HG03432 (cell line): ENCODE results near the gene ZDHHC14.
"Not testable (repeated sequence)": the region's sequence is repeated elsewhere in the genome, so short reads cannot be mapped to it uniquely, and the experiment has no call there.

Experiments
- ATAC-seq: cut with Tn5 transposase; IDR thresholded peaks from one replicate; pipeline ENCODE4 v1.9.1; 2021; ENCODE audit warnings: mild to moderate bottlenecking, moderate library complexity; ENCODE audit not compliant: unreplicated experiment

The ZDHHC14 gene

DNA sequence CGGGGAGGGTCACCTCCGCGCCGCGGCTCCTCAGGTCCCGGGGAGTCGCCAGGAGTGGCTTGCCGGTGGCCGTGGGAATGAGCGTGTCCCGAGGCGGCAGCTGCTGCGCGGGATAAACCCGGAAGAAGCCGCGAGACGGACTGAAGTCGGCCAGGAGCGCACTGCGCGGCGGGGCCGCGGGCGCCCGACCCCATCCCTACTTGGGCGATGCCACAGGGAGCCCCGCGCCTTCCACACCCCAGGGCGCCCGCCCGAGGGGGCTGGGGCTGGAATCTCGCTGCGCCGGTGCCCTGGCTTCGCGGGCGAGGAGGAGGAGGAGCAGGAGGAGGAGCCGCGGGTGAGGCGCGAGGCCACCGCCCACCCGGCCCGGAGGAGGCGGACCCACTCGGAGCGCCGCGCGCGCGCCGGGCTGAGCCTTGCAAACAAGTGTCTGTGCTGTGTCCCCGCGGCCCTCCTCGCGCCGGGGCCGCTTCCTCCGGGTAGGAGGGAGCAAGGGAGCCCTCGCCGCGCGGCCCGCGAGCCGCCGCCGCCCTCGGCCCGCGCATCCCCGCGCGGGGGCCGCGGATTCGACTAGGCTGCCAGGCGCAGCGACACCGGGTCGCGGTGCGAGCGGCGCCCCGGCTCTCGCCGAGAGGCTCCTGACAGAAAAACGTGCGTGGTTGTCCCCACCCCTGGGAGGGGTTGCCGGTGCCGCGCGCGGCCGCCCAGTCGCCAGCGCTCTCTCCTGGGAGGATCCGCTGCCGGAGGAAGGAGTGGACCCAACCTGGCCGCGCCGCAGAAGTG lies at the start of gene ZDHHC14:
TSS of gene ZDHHC14 (plus strand) at position 412 of the 783 bp plus-strand sequence.
- ATAC-seq: peak; percentile 84

DNA sequence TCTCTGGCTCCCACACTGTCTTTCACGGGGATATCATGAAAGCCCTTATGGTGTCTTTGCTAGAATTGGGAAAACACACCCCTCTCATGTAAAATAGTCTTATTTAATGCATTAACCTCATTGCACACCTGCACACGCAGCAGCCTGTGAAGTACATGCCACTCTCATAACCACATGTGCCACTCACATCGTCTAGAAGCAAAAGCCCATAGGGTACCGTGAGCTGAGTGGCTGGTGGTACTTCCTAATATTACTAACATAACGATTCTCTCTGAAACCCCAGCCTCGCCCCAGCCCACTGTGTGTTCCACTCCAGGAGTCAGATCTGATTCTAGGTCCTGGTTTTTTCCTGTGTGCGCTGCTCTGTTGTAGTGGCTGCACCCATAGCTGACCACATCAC lies 48.2 kb upstream of the ZDHHC14 start:
- ATAC-seq: no peak

DNA sequence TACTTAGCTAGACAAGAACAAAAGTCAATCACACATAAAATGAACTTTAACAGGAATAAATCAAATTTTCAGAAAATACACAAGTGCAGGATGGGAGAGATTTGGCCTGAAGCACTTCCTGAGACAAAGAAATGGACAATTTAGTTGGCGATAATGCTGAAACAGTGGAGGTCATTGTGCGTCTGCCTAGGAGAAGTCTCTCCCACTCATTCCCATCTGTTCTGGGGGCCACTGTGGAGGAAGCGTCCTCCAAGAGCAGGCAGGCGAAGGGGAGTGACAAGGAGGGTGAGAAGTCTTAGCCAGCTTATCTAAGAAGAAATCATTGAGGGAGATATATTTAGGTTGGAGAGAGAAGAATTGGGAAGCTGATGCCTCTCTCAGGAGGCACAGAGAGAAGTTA lies 47.5 kb upstream of the ZDHHC14 start:
- ATAC-seq: no peak

DNA sequence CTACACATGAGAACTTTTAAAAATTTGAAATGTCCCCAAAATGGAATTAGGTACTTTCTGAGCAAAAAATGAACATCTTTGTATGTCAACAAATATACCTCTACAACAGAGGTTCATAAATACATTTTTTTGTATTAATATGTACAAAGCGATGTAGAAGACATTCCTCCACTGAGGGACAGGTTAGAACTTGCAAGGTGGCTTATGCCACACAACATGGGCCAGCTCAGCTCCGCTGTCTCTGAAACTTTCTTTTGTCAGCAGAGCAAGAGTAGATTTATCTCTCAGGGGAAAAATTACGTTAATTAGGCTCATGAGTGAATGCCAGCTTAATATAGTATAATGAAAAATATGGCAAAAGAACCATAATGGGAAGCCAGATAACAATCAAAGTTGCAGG lies 47.0 kb upstream of the ZDHHC14 start:
- ATAC-seq: no peak

DNA sequence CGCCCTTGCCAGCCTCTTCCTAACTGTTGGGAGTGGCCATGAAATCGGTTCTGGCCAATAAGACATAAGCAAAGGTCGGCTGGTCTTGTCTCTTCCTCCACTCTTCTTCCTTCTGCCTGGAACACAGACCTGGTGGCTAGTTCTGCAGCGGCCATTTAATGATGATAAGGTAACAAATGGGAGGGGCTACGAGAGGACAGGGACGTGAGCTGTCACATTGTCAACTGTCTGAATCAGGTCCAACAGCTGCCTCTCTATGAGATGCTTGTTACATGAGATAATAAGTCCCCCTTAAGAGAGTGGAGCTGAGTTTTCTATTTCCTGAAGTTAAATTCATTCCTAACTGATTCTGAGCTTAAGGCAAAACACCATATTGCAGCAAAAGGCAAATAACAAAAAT lies 45.2 kb upstream of the ZDHHC14 start:
- no peak for ATAC-seq

DNA sequence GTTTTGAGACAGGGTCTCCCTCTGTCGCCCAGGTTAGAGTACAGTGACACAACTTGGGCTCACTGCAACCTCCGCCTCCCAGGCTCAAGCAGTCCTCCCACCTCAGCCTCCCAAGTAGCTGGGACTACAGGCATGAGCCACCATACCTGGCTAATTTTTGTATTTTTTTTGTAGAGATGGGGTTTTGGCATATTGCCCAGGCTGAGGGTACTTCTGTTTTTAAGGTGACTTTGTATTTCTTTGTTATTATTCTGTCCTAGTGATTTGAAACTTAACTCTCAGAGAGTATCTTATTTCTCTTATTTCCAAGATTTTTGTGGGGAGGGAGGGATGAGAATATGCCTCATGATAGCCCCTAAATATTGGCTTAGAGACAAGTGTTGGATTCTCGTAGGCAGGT lies 43.7 kb upstream of the ZDHHC14 start:
- ATAC-seq: not testable (repeated sequence)

DNA sequence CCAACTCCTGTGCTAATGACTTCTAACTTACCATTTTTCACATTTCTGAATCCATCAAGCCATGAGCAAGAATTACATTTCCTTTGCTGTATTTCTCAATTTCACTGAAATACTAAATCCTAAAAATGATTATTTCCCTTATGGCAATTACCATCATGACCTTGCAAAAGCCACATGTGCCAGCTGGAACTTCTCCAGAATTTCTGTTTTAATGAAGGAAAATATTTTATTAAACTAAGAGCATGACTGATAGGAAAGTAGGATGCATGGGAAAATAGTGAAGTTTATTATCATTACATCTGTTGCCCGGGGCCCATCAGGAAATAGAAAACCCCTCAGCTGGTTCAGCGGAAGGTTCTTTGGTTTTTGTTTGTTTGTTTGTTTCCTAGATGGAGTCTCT lies 43.2 kb upstream of the ZDHHC14 start:
- ATAC-seq: no peak

DNA sequence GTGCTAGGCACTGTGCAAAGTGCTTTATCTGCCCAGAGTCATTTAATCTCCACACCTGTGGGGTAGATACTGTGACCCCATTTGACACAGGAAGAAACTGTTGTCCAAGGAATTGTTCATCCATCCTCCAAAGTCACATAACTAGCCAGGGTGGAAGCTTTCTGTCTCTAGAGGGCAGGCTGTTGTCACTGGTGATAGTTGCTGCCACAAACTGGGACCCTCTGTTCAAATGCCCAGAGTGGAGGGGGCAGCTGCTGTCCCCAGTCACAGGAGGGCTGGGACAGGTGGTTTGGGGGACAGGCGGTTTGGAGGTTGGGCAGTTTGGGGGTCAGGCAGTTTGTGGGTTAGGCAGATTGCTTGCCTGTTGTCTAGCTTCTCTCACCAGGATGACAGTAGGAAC lies 41.6 kb upstream of the ZDHHC14 start:
- no peak for ATAC-seq

DNA sequence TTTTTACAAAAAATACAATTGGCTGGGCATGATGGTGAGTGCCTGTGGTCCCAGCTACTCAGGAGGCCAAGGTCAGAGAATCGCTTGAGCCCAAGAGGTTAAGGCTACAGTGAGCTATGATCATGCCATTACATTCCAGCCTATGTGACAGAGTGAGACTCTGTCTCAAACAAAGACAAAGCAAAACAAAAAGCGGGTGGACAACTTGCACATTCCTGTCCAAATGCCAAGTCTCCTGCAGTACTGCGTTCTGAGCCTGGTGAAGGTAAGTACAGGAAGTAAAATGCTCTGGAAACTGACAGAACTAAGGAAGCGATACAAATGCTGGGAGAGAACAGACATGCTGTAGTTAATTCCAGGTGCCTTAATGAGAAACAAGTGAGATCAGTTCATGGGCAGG lies 37.3 kb upstream of the ZDHHC14 start:
- no peak for ATAC-seq

DNA sequence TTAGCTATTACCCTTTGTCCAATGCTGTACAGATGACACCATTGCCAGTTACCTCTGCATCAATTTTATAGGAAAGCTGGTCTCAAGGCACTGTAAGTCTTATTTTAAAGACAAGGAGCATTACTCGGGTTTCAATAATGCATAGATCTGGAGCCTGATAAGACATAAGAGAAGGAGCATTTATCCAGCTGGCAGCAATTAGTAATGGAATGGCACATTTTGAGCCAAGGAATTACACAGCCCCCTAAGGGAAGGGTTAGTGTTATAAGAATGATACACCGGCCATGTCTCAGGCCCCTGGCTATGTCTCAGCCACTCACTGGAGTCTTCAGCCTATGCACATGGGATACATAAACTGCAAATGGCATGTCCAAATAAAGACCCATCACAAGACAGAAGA lies 34.6 kb upstream of the ZDHHC14 start:
- ATAC-seq: no peak

DNA sequence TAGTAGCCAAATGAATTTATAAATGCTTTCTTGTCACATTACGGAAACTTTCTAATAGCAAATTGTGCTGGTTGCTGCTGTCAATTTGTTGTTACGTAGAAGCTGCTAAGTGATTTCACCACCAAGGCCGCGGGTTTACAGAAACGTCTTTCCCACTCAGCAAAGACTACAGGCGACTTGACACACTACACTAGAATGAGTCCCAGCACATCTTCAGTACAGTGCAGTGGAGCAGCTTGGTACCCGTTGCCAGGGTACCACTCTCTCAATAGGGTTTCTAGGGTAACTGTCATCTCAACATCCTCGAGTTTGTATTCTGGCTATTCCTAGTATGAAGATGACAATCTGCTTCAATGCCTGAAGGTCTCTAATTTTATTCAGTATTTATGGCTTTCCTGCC lies 22.7 kb upstream of the ZDHHC14 start:
- ATAC-seq: no peak

DNA sequence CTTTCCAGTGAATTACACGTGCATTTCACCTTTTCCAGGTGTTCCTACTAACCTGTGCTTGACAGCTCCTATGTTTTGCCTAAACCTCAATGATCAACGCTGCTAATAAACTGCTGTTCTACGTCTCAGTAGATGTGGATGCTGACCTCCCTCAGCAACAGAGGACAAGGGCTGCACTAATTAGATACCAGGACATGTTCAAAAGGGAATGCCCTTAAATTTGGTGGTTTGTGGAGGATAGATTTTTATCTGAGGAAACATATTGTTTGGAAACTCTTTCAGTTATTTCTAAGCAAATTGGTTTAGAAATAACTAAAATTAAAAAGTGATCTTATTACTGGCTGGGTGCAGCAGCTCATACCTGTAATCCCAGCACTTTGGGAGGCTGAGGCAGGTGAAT lies 19.1 kb upstream of the ZDHHC14 start:
- ATAC-seq: no peak

DNA sequence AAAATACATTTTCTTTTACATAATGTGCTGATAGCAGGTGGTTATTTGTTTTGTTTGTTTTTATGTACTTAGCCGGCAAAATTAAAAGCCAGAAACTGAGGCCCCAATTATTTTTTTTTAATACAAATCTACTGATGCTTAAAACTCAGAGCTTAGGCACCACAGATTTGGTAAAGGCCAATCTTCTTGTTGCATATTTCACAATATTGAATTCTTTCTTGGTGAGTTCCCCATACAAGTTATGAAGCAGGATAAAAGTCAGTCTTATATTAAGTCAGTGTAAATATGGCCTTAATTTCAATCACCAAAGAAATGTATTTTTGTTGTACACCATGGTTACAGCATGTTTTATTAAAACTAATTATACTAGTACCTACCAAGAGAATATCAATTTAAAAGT lies 16.3 kb upstream of the ZDHHC14 start:
- no peak for ATAC-seq

DNA sequence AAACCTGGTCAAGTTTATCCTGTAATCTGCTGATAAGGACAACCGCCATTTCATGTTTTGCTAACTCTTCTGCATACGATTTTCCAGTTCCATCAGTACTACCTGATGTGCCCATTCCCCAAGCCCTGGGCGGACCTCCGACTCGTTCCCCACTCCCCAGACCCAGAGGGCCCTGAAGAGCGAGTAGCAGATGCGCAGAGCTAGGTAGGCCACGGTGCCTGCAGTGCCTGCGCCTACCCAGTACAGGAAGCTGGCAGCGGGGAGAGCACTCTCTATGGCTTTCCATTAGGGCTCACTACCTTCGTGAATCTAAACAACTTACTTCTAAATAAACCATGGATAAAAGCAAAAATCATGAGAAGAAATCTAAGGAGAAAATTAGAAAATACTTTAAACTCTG lies 14.3 kb upstream of the ZDHHC14 start:
- no peak for ATAC-seq

DNA sequence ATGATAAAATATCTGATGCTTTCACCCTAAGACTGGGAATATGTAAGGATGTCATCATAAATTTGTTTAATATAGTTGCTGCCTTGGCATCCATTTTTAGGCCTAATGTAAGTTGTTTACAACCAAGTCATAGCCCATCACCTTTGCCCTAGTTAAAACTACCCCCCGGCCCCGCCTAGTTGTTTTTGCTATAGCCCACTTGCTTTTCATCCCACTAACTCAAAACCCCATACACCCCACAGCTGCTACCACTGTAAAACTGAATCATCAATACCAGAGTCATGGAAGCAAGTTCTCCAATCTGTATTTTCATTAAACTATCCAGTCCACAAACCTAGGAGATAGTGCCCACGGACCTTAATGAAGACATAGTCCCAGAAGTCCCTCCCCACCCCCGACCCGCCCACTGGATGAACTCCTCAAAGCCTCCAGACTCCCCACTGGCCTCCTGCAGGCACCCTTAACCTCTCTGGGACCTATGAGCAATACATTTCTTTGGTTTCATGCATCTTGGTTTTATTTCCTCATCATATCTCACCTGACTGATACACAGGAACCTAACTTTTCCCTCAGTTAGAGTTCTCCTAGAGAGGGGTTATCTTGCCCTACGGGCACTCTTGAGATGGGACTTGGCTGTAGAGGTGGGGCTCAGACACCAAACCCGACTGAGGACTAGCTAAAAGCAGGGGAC lies 12.5 kb upstream of the ZDHHC14 start:
- ATAC-seq: no peak

DNA sequence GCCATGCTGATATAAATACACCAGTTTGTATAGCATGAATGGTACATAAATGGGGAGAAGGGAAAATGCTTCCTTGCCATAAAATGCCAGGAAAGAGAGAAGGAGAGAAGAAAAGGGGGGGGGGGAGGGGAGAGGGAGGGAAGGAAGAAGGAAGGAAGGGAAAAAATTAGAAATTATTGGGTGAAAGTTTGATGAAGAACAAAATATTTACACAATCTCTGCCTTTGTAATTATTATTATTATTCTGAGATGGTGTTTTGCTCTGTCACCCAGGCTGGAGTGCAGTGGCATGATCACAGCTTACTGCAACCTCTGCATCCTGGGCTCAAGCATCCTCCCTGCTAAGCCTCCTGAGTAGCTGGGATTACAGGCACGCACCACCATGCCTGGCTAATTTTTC lies 10.2 kb upstream of the ZDHHC14 start:
- ATAC-seq: no peak

DNA sequence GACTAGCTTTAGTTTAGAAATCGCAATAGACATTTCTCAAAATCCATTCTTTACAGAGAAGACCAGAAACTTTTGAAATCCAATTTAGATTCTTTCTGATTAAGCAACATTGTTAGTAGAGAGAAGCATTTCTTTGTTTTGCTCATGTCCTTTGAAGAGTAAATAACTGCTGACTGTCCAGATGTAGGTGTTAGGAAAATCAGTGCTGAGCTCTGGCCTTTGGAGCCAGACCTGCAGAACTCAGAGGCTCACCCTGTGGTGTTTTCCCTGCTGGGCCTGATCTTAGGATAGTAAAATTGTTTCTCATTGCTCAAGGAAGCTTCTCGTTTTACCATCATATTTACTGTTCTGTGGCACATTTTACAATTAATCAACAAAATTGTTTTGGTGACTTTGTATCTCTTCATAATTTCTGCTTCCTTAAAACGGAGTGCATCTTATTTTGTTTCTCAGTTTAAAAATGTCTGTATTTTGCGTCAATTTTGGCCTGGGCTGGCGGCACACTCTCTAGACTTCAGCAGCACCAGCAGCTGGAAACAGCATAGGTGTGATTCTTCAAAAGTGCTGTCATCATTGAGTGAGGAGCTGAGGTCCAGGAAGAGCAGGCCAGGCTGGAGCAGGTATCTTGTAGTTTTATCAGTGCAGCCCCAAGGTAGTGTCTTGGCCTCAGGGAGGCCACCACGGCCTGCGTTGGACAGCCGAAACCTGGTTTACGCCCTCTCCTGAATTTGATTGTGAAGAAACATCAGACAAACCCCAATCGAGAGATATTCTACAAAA lies 8.3 kb upstream of the ZDHHC14 start:
- ATAC-seq: no peak

DNA sequence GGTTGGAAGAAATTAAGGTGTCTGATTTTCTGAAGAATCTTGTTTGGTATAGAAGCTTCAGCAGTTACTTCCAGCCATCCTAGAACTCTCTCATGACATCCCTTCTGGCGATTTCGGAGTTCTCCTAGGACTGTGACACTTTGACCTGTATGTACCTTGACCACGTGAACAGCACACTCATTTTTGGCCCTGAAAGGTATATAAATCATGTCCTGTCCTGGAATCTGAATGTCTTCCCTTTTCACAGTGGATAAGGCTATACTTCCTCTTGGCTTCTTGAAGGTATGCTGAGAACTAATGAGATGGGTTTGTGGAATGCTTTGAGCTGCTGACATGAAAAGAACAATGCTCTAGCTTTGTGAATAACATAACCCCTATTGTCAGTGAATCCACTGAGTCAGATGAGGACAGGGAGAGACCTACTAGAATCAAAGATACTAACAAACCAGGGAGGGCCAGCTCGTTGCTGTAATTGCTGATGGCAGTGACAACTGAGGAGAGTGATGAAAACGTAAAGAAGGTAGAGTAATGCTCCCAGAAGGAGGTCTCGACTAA lies 6.0 kb upstream of the ZDHHC14 start:
- ATAC-seq: no peak

DNA sequence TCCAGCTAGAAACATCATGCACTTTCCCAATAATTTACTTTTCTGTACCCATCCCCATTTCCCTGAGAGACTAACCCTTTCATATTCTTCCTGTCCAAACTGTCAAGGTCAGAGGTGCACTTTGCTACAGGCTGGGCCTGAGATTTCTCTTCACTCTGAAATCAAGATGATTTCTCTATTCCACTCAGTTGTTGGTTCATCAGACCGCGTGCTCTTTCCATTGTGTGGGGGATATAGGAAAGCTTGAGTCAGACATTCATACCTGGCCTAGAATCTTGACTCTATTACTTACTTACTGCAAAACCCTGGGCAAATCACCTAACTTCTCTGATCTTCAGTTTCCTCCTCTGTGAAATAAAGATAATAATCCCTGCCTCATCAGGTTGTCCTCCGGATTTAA lies 4.7 kb upstream of the ZDHHC14 start:
- no peak for ATAC-seq

DNA sequence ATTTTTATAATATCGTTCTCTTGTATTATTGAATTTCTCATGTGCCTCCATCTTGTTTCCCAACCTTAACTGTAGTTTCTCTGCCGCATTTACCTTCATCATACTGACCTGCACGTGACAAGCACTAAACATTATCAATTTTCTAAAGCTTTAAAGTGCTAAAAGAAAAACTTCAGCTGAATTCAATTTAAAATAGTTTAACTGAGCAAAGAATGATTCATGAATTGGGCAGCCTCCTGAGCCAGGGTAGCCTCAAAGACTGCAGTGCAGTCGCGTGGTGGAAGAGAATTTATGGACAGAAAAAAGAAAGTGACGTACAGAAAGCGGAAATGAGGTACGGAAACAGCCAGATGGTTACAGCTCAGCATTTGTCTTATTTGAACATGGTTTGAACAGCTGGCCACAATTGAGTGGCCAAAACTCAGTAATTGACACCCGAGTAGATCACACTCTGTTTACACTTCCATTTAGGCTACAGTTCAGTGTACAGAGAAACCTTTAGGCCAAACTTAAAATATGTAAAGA lies 4.2 kb upstream of the ZDHHC14 start:
- no peak for ATAC-seq
